Parathyroid adenoma (tissue), 2 donors: ENCODE data around the gene TFB2M.

ENCODE experiments used
- H2AFZ ChIP-seq: fragments of 300-600 bp; sonication (generic); one replicate; pipeline ENCODE4 v1.7.0; 2017; ENCODE audit warnings: antibody characterized with exemption, mild to moderate bottlenecking
- H3K27ac ChIP-seq: fragments of 300-600 bp; sonication (generic); one replicate; pipeline ENCODE4 v1.7.0; 2017
- H3K27me3 ChIP-seq: fragments of 300-600 bp; sonication (generic); one replicate; pipeline ENCODE4 v1.7.0; 2017; ENCODE audit warnings: low read length; ENCODE audit not compliant: control insufficient read depth, insufficient read depth
- H3K36me3 ChIP-seq: fragments of 300-600 bp; sonication (generic); one replicate; pipeline ENCODE4 v1.7.0; 2017; ENCODE audit warnings: low read length; ENCODE audit not compliant: control insufficient read depth, insufficient read depth
- H3K4me1 ChIP-seq: fragments of 300-600 bp; sonication (generic); one replicate; pipeline ENCODE4 v1.7.0; 2017; ENCODE audit warnings: control low read depth
- H3K4me2 ChIP-seq: fragments of 300-600 bp; sonication (generic); one replicate; pipeline ENCODE4 v1.7.0; 2017; ENCODE audit warnings: low read length
- H3K4me3 ChIP-seq: fragments of 300-600 bp; sonication (generic); one replicate; pipeline ENCODE4 v1.7.0; 2017; ENCODE audit warnings: low read depth, low read length
- H3K79me2 ChIP-seq: fragments of 300-600 bp; sonication (generic); one replicate; pipeline ENCODE4 v1.7.0; 2017; ENCODE audit warnings: control low read depth
- H3K9ac ChIP-seq: fragments of 300-600 bp; sonication (generic); one replicate; pipeline ENCODE4 v1.7.0; 2017; ENCODE audit warnings: mild to moderate bottlenecking
- H3K9me3 ChIP-seq: fragments of 300-600 bp; sonication (generic); one replicate; pipeline ENCODE4 v1.7.0; 2017; ENCODE audit warnings: low read length; ENCODE audit not compliant: control insufficient read depth
- CTCF ChIP-seq: fragments of 300-600 bp; sonication (generic); IDR thresholded peaks from one replicate; pipeline ENCODE4 v1.7.0; 2017; ENCODE audit warnings: antibody characterized with exemption, mild to moderate bottlenecking
- donor health status: primary hyperparathyroidism.

TFB2M gene, protein sequence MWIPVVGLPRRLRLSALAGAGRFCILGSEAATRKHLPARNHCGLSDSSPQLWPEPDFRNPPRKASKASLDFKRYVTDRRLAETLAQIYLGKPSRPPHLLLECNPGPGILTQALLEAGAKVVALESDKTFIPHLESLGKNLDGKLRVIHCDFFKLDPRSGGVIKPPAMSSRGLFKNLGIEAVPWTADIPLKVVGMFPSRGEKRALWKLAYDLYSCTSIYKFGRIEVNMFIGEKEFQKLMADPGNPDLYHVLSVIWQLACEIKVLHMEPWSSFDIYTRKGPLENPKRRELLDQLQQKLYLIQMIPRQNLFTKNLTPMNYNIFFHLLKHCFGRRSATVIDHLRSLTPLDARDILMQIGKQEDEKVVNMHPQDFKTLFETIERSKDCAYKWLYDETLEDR

GRCh38 chr1:246566128-246566812, at the start of gene TFB2M, which contains the start of gene CNST:
Gene TFB2M (minus strand): TSS chr1:246566261. CDS start chr1:246566138, 123 bp downstream.
Gene CNST (plus strand): TSS chr1:246566456. CDS start chr1:246591563, 25,107 bp downstream.
- H3K9ac ChIP-seq: peak within 1 kb of the TSS; percentile 69
- H3K79me2 ChIP-seq: peaks cover 7% of the 10 kb centered on the region
- H3K4me1 ChIP-seq: peaks cover 3% of the 10 kb centered on the region
- TF ChIP-seq CTCF: no peak
- H3K4me2 ChIP-seq: peak within 1 kb of the TSS; percentile 91
- H2AFZ ChIP-seq: peak within 1 kb of the TSS; percentile 91
- H3K36me3 ChIP-seq: no peaks in the 10 kb centered on the region
- no peaks in the 10 kb centered on the region for H3K27me3 ChIP-seq
- no peaks in the 10 kb centered on the region for H3K9me3 ChIP-seq
- H3K27ac ChIP-seq: peak within 1 kb of the TSS; percentile 93
- H3K4me3 ChIP-seq: peak within 1 kb of the TSS; percentile 84

- Histone ChIP-seq H3K36me3 (no peaks in the 10 kb centered on the region), H3K9ac (no peak overlapping the region), H3K27me3 (no peaks in the 10 kb centered on the region), H3K27ac (no peak overlapping the region), H2AFZ (no peak overlapping the region), H3K9me3 (no peaks in the 10 kb centered on the region), H3K79me2 (peaks cover 6% of the 10 kb centered on the region), H3K4me3 (no peak overlapping the region), H3K4me2 (no peak overlapping the region), H3K4me1 (no peaks in the 10 kb centered on the region)
- TF ChIP-seq CTCF: no peak
These were observed 47.2 kb upstream of the TFB2M start for GRCh38 chr1:246613096-246613758.

GRCh38 chr1:246609632-246610031, 43.6 kb upstream of the TFB2M start:
- Histone ChIP-seq H3K27me3 (no peaks in the 10 kb centered on the region), H3K4me3 (no peak overlapping the region), H3K9me3 (no peaks in the 10 kb centered on the region), H3K9ac (no peak overlapping the region), H2AFZ (no peak overlapping the region), H3K79me2 (peaks cover 9% of the 10 kb centered on the region), H3K36me3 (no peaks in the 10 kb centered on the region), H3K4me2 (no peak overlapping the region), H3K27ac (peak overlapping the region; percentile 10), H3K4me1 (no peaks in the 10 kb centered on the region)
- no peak for TF ChIP-seq CTCF

- no peak for TF ChIP-seq CTCF
- H3K36me3 ChIP-seq: no peaks in the 10 kb centered on the region
- no peak overlapping the region for H3K4me2 ChIP-seq
- H2AFZ ChIP-seq: no peak overlapping the region
- no peak overlapping the region for H3K4me3 ChIP-seq
- no peak overlapping the region for H3K9ac ChIP-seq
- no peaks in the 10 kb centered on the region for H3K27me3 ChIP-seq
- peak overlapping the region; percentile 10 for H3K27ac ChIP-seq
- H3K79me2 ChIP-seq: peaks cover 10% of the 10 kb centered on the region
- H3K9me3 ChIP-seq: no peaks in the 10 kb centered on the region
- no peaks in the 10 kb centered on the region for H3K4me1 ChIP-seq
These were observed 42.7 kb upstream of the TFB2M start for GRCh38 chr1:246608616-246609376.
